Measurements from ENCODE around the gene XPC. TPM values are rescaled to one million over a fixed set of nuclear protein-coding genes. Genes with fewer than 3 reads are reported as not detected.
"Not testable (repeated sequence)": the region's sequence is repeated elsewhere in the genome, so short reads cannot be mapped to it uniquely, and the experiment has no call there.

The XPC gene
- total and polyA plus RNA-seq, 2 donors (not counting 3 experiments of a cell fraction or from before 2014, with no cell fraction given): 11.9 to 36.8 TPM

GRCh38 chr3:14227856-14228255 is 49.5 kb upstream of the XPC start:
- Histone ChIP-seq H3K27ac (ENCODE audit: insufficient read depth, low read depth, low read length) (no peak overlapping the region), H3K4me3 (replicated peaks in 1 of 3; ENCODE audit: insufficient read depth in 1 of 3, low read depth in 1 of 3, low read length in 3 of 3) (no peak overlapping the region), H3K79me2 (ENCODE audit: control insufficient read depth, insufficient read depth, low read length) (no peaks in the 10 kb centered on the region), H3K36me3 (ENCODE audit: control insufficient read depth in 2 of 2, extremely low read depth in 1 of 2, insufficient read depth in 2 of 2, low read length in 2 of 2) (no peaks in the 10 kb centered on the region), H3K4me2 (ENCODE audit: insufficient read depth, low read length) (no peak overlapping the region), H3K9ac (replicated peaks; ENCODE audit: extremely low read depth, insufficient read depth, low read length) (no peak overlapping the region), H4K20me1 (replicated peaks; ENCODE audit: control insufficient read depth, extremely low read depth, insufficient read depth, low read length) (no peaks in the 10 kb centered on the region), H3K9me3 (replicated peaks; ENCODE audit: control insufficient read depth, insufficient read depth, low read length) (no peaks in the 10 kb centered on the region), H3K9me1 (replicated peaks; ENCODE audit: control insufficient read depth, extremely low read depth, insufficient read depth, low read length) (no peaks in the 10 kb centered on the region), H3K4me1 (ENCODE audit: control insufficient read depth, extremely low read depth, insufficient read depth, low read length) (peaks cover 17% of the 10 kb centered on the region), H2AFZ (ENCODE audit: low read depth, low read length) (no peak overlapping the region), H3K27me3 (ENCODE audit: control insufficient read depth in 2 of 2, insufficient read depth in 2 of 2, low read length in 2 of 2) (peaks cover 0 to 2% of the 10 kb centered on the region in 2 experiments)
- ChIA-PET POLR2A (no interaction called here), CTCF (interaction anchor here (0.7 to 1.3 kb wide), 2 partner anchors 11 to 24 kb away, joined by 3 to 4 read pairs; no protein-coding TSS in a partner anchor)
- no peak for DNase-seq (ENCODE audit: low read depth, low spot score)
- no peak for TF ChIP-seq MAX (IDR thresholded peaks at IDR 0.05; ENCODE audit: insufficient read depth, insufficient read length)
- TF ChIP-seq JUN (IDR thresholded peaks at IDR 0.05; ENCODE audit: borderline replicate concordance, insufficient read depth, insufficient read length, low read depth): no peak
- no peak for TF ChIP-seq FOS (IDR thresholded peaks at IDR 0.05; ENCODE audit: borderline replicate concordance, insufficient read depth, low read length)
- TF ChIP-seq GATA2 (IDR thresholded peaks at IDR 0.05; ENCODE audit: insufficient read depth, insufficient read length, low read depth, low read length): no peak
- TF ChIP-seq MYC (IDR thresholded peaks at IDR 0.05; ENCODE audit: low read depth, low read length): no peak
- TF ChIP-seq, protein P1, sequence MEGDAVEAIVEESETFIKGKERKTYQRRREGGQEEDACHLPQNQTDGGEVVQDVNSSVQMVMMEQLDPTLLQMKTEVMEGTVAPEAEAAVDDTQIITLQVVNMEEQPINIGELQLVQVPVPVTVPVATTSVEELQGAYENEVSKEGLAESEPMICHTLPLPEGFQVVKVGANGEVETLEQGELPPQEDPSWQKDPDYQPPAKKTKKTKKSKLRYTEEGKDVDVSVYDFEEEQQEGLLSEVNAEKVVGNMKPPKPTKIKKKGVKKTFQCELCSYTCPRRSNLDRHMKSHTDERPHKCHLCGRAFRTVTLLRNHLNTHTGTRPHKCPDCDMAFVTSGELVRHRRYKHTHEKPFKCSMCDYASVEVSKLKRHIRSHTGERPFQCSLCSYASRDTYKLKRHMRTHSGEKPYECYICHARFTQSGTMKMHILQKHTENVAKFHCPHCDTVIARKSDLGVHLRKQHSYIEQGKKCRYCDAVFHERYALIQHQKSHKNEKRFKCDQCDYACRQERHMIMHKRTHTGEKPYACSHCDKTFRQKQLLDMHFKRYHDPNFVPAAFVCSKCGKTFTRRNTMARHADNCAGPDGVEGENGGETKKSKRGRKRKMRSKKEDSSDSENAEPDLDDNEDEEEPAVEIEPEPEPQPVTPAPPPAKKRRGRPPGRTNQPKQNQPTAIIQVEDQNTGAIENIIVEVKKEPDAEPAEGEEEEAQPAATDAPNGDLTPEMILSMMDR (IDR thresholded peaks at IDR 0.05; ENCODE audit: extremely low read depth in 1 of 2, insufficient read depth in 1 of 2, low read depth in 1 of 2, low read length in 2 of 2): no peak
- no peak for TF ChIP-seq POLR2A (IDR thresholded peaks at IDR 0.05; ENCODE audit: low read depth, low read length)
- no peak for TF ChIP-seq POLR2AphosphoS5 (IDR thresholded peaks at IDR 0.05; ENCODE audit: insufficient read depth, low read depth, low read length)
- no peak for TF ChIP-seq EZH2 (IDR thresholded peaks at IDR 0.05; ENCODE audit: borderline replicate concordance, low read depth, low read length, severe bottlenecking)
- dilution Hi-C loops (cut with MboI; ENCODE audit: extremely low pct_ligation_motif_present, low sequenced_read_pairs): no loop called here
- no TSS peak for BruUV-seq (replicated peaks)
- intact Hi-C loops (cut with micrococcal nuclease): no loop called here
- no peak for FAIRE-seq

DNA sequence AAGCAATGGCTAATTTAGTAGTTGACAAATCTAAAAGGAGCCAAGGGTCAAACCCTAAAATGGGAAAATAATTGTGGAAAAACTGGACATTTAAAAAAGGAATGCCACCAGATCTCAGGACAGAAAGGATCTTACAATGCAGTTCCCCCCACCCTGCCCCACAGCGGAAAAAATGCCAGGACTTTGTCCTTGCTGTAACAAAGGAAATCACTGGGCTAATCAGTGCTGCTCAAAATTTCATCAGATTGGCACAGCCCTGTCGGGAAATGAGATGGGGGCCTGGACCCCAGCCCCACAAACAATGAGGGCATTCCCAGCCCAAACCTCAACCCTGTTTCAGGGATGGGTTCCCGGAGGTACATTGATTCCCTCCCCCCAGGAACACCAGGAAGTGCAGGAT is 48.0 kb upstream of the XPC start:
- FAIRE-seq; H3K4me3 ChIP-seq (replicated peaks in 1 of 3; ENCODE audit: insufficient read depth in 1 of 3, low read depth in 1 of 3, low read length in 3 of 3); intact Hi-C loops (cut with micrococcal nuclease); POLR2A ChIA-PET; H3K9me3 ChIP-seq (replicated peaks; ENCODE audit: control insufficient read depth, insufficient read depth, low read length); H3K9me1 ChIP-seq (replicated peaks; ENCODE audit: control insufficient read depth, extremely low read depth, insufficient read depth, low read length); CTCF ChIA-PET; BruUV-seq (replicated peaks); H3K9ac ChIP-seq (replicated peaks; ENCODE audit: extremely low read depth, insufficient read depth, low read length); H3K4me2 ChIP-seq (ENCODE audit: insufficient read depth, low read length); H3K79me2 ChIP-seq (ENCODE audit: control insufficient read depth, insufficient read depth, low read length); H3K27ac ChIP-seq (ENCODE audit: insufficient read depth, low read depth, low read length); H3K36me3 ChIP-seq (ENCODE audit: control insufficient read depth in 2 of 2, extremely low read depth in 1 of 2, insufficient read depth in 2 of 2, low read length in 2 of 2); H2AFZ ChIP-seq (ENCODE audit: low read depth, low read length); H3K27me3 ChIP-seq (ENCODE audit: control insufficient read depth in 2 of 2, insufficient read depth in 2 of 2, low read length in 2 of 2); H4K20me1 ChIP-seq (replicated peaks; ENCODE audit: control insufficient read depth, extremely low read depth, insufficient read depth, low read length); DNase-seq (ENCODE audit: low read depth, low spot score); dilution Hi-C loops (cut with MboI; ENCODE audit: extremely low pct_ligation_motif_present, low sequenced_read_pairs): not testable (repeated sequence)
- H3K4me1 ChIP-seq (ENCODE audit: control insufficient read depth, extremely low read depth, insufficient read depth, low read length): peaks cover 12% of the 10 kb centered on the region

Data from endothelial cell of umbilical vein (primary cell).